HuH-7 (cell line): ENCODE data around the gene OR1N1.
"Not testable (repeated sequence)": the region's sequence is repeated elsewhere in the genome, so short reads cannot be mapped to it uniquely, and the experiment has no call there.

ENCODE experiments used
- DNase-seq: peaks from one replicate; pipeline ENCODE4 v3.0.0; 2011; ENCODE audit warnings: low spot score

OR1N1 gene, protein sequence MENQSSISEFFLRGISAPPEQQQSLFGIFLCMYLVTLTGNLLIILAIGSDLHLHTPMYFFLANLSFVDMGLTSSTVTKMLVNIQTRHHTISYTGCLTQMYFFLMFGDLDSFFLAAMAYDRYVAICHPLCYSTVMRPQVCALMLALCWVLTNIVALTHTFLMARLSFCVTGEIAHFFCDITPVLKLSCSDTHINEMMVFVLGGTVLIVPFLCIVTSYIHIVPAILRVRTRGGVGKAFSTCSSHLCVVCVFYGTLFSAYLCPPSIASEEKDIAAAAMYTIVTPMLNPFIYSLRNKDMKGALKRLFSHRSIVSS

DNA sequence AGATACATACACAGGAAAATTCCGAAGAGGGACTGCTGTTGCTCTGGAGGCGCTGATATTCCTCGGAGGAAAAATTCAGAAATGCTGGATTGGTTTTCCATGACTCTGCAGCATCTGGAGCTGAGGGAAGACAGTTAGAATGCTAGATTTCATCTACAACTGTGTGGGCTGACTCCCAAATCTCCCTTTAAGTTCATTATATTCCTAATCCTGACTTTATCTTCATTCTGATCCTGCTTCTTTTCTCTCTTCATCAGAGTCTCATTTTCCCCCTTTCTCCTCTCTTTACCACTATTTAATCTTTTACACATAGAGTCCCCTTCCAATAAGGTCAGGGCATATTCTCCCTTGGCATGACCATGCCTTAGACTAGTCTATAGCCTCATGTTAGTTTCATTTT is at the start of gene OR1N1:
OR1N1 (minus strand) TSS at position 101 of the 400 bp plus-strand sequence; CDS start at position 101, 0 bp downstream.
- DNase-seq = no peak

DNA sequence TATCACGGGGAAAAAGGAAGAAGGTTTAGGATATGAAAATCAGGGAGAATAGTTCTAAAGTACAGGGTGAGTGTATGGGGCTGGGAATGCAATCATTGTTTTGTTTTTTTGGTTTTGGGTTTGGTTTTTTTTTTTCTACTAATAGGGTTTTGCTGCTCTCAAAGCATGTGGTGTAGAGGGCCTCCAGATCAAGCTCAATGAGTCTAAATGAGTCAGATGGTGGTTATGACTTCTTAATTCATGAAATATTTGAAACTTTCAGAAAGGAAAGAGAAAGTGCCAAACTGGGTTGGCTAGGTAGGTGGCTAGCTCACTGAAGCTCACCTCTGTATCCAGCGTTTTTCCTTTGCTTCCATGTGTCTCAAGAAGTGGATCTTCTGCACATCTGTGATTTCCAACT is 45.4 kb upstream of the OR1N1 start:
- no peak for DNase-seq

DNA sequence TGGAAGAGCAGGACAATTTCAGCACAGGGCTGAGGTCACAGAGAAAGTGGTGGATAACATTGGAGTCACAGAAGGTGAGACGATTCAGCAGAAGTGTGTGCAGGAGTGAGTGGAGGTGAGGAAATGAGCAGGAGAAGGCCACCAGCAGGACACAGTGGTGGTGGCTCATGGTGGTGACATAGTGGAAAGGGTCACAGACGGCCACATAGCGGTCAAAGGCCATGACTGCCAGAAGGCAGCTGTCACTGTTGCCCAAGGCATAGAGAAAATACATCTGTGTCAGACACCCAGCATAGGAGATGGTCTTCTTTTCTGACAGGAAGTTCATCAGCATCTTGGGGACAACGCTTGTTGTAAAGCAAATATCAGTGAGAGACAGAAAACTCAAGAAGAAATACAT is 40.8 kb upstream of the OR1N1 start:
- no peak for DNase-seq

DNA sequence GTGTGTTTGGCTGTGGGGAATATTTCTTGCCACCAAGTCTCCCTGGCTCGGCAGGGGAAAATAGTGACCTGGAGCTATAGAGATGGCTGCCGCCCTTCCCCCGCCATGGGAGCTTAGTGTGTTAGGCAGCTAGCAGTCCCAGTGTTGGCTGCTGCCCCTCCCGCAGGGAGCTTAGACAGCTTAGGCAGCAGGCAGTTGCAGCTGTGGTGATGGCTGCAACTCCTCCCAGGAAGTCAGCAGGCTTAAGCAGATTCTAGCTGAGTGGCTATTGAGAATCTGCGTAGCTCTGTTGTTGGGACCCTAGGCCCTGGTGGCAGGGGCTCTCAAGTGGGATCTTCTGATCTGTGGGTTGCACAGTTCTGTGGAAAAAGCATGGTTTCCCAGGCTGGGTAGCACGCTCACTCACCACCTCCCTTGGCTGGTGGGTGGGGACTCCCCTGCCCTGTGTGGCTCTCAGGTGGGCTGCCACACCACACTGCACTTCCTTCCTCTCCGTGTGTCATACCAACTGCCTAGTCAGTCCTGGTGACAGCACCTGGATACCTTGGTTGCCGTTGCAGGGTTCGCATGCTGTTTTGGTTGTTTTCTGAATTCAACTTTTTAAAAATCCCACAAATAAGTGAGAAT is 35.2 kb upstream of the OR1N1 start:
- DNase-seq = no peak

DNA sequence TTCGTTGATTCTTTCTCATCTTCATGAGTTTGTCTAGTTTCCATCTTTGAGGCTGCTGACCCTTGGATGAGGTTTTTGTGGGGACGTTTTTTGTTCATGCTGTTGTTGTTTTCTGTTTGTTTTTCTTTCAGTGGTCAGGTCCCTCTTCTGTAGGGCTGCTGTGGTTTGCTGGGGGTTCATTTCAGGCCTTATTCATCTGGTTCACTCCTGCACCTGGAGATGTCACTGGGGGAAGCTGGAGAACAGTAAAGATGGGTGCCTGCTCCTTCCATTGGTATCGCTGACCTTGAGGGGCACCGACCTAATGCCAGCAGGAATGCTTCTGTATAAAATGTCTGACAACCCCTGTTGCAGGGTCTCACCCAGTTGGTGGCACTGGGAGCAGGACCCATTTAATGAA is 34.4 kb upstream of the OR1N1 start:
- no peak for DNase-seq

DNA sequence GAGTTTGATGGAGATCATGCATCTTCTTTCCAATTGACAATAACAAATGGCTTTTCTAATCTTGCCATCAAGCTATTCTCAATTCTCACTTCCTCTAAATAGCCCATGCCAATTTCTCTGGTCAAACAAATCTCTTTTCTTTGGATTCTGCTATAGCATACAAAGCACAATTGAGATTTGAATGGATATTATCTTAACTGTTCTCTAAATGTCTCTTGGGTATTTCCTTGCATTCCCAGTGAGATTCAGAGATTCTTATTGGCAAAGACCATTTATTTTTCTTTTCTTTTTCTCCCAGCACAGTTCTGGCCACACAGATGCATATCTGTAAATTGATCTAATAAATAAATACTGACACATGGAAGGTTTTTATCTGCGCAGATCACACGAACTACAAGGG is 25.7 kb upstream of the OR1N1 start, which contains the start of gene OR1N2:
OR1N2 (plus strand) TSS at position 301 of the 400 bp plus-strand sequence. CDS start 100 bp downstream, outside the sequence.
- no peak for DNase-seq

DNA sequence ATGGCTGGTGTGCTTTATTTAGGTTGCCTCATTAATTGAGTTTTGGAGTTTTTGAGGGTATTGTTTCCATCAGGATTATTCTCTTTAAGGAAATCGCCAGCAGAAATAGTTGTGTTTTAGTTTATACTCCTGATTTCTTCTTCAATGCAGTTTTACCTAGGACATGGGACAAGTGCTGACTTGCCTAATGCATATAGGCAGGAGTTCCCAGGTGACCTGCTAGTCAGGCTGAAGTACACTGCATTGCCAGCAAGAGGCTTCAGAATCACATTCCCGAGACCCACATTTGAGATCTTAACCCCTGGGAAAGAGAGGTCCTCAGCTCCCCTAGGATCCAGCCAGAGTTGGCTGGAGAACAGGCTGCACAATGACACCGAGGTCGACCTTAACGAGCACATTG is 24.3 kb upstream of the OR1N1 start:
- no peak for DNase-seq

DNA sequence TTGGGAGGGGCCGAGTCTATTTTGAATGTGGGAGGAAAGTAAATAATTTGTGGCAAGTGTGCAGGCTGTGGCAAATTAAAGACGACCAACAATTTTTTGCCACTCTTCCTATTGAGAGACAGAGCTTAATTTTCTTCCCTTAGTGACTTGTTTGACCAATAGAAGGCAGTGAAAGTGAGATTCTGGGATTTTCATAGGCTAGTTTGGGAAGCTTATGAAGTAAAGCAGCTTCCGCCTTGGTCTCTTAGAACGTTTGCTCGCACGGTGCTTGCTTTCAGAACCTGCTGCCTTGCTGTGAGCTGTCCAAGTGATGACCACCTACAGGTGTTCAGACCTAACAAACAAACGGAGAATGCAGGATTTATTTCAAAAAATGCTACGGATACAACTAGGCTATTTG is 19.1 kb upstream of the OR1N1 start:
- no peak for DNase-seq

DNA sequence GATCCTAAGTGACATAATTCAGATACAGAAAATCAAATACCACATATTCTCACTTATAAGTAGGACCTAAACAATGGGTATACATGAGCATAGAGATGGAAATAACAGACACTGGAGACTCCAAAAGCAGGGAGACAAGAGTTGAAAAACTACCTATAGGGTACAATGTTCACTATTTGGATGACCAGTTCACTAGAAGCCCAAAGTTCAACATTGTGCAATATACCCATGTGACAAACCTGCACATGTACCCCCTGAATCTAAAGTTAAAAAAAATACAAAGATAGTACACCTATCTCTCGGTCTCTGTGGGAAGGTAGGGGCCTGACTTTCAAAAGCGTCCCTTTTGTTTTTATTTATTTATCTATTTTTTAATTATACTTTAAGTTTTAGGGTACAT is 11.7 kb upstream of the OR1N1 start:
- DNase-seq = no peak

DNA sequence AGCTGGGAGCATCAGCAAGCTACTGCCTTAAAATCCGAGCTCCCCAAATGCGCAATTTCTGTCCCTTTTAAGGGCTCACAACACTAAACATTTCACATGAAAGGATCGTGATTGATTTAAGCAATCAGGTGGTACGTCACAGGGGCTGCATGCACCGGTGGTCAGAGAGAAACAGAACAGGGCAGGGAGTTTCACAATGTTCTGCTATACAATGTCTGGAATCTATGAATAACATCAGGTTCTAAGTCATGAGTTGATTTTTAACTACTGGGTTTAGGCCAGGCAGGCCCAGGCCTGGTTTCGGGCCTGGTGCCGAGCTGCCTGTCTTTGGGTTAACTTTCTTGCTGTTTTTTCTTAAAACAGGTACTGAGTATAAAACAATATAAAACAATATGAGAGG is 10.0 kb upstream of the OR1N1 start:
- DNase-seq = not testable (repeated sequence)

DNA sequence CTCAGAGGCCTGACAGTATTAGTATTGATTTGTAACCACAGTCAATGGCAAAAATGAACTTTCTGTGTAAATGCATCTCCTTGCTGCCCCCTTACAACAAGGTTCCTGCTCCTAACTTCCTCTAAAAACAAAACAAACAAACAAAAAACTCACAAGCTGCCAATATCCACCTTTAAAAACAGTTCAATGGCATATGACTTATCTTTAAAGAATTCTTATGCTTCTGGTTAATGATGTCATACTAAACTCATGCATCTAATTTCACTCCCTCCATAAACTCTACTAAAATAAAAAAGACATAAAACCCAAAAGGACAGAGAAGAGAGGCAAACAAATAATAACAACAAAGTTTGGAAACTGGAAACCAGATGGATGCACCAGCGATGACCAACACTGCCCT is 9.0 kb upstream of the OR1N1 start:
- DNase-seq = no peak

DNA sequence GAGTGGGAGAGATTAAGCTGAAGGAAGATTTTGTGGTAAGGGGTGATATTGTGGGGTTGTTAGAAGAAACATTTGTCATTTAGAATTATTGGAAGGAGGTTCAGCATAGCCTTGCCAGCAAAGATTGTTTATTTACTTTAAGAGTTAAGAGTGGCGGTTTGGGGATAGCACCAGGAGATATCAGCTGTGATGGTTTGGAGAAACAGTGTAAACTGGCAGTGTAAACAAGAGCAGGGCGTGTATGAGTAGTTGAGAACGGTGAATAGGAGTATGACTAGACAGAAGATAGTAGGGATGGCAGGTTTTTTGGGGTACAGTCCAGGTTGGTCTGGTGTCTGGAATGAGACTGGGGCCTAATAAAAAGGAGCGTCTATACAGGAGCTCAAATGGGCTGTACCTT is 4.1 kb upstream of the OR1N1 start:
- not testable (repeated sequence) for DNase-seq

DNA sequence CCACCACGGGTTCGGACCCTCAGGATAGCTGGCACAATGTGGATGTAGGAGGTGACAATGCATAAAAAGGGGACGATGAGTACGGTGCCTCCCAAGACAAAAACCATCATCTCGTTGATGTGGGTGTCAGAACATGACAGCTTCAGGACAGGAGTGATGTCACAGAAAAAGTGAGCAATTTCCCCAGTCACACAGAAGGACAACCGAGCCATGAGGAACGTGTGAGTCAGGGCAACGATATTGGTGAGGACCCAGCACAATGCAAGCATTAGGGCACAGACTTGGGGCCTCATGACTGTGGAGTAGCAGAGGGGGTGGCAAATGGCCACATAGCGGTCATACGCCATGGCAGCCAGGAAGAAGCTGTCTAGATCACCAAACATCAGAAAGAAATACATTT is 491 bp downstream of the OR1N1 start:
- no peak for DNase-seq

DNA sequence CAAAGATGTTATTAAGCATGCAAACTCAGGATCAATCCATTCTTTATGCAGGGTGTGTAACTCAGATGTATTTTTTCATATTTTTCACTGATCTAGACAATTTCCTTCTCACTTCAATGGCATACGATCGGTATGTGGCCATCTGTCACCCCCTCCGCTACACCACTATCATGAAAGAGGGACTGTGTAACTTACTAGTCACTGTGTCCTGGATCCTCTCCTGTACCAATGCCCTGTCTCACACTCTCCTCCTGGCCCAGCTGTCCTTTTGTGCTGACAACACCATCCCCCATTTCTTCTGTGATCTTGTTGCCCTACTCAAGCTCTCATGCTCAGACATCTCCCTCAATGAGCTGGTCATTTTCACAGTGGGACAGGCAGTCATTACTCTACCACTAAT is 7.7 kb downstream of the OR1N1 start:
- no peak for DNase-seq

DNA sequence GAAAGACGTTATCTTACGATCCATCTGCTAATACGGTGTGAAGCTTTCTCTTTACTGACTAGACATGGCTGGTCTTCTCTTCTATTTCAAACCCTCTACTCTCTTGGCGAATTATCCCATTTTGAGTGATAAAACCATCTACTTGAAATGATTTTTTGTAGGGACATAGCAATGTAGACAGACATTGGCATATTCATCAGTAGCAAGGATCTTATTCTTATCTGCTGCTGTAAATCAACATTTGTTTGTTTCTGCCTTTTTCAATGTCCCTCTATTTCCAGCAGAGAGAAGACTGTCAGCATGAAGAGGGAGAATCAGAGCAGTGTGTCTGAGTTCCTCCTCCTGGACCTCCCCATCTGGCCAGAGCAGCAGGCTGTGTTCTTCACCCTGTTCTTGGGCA is 8.3 kb downstream of the OR1N1 start, which contains the start of gene OR1J4:
OR1J4 (plus strand) TSS at position 301 of the 400 bp plus-strand sequence; CDS start at position 301, 0 bp downstream.
- no peak for DNase-seq

DNA sequence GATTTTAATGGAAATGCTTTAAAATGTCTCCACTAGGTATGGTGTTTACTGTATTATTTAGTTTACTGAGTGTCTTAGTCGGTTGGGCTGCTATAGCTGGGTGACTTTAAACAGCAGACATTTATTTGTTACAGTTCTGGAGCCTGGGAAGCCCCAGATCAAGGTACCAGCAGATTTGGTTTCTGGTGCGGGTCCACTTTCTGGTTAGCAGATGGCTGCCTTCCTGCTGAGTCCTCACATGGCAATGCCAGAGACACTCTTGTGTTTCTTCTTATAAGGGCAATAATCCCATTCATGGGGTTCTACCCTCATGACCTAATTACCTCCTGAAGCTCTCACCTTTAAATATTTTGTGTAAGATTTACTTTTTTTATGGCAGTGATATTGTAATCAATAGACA is 8.9 kb downstream of the OR1N1 start:
- no peak for DNase-seq

DNA sequence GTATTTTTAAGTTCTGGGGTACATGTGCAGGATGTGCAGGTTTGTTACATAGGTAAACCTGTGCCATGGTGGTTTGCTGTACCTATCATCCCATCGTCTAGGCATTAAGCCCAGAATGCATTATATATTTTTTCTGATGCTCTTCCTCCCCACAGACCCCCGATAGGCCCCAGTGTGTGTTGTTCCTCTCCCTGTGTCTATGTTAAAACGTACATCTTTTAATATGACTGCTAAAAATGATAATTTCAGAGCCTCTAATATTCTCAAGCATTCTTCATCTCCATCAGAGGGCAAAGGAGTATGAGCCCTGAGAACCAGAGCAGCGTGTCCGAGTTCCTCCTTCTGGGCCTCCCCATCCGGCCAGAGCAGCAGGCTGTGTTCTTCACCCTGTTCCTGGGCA is 16.6 kb downstream of the OR1N1 start, which contains the start of gene OR1J2:
OR1J2 (plus strand) TSS at position 301 of the 400 bp plus-strand sequence; CDS start at position 301, 0 bp downstream.
- DNase-seq = no peak

DNA sequence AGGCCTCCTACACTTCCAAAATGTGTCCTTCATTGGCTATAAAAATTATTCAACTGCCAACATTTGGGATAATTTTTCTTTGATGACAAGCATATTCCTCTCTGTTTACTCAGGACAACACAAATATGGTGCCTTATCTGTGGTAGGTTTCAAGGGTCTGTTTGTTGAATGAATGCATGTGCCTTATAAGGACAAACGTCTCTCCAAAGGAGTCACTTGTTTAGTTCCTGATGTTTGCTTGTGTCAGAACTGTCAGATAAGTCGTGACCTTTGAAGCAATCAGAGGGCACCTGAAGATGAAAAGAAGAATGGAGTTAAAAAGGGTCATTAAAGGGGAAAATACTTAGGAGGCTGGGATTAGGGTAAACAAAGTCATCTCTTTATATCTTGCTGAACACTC is 20.1 kb downstream of the OR1N1 start:
- DNase-seq = no peak

DNA sequence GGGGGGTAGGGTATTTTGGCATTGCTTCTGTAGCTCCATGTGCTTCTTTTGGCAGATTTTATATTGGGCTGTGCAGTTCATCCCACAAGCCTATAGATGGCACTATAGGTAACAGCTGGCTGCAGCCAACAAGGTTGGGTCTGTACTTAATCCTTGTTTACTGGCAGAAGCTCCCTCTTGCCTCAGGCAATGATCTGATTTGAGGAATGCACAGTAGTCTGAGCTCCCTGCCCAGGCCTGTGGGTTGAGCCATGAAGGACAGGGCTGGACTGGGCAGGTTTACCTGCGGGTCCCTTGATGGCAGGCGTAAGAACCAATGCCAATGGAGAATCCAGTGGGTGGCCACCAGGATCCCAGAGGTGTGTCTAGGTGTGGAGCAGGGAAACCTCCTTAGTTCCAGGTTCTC is 28.2 kb downstream of the OR1N1 start:
- DNase-seq = peak; percentile 46

DNA sequence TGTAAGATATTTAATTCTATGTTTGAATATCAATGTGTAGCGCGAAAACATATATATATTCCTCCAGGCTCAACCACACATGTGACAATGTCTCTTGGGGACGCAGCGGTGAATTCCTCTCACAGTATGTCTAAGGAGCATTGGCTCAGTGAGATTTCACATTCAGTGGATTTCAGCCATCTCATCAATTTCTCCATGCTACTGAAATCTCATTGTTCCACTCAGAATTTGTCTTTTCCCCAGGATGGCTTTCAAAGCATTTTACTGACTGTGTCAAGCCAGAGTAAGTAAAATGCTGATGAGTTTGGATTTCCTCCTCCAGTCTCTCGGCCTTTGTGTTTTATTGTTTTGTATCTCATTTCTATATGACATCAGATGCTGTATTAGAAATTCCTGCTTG is 48.0 kb downstream of the OR1N1 start:
- DNase-seq = no peak

DNA sequence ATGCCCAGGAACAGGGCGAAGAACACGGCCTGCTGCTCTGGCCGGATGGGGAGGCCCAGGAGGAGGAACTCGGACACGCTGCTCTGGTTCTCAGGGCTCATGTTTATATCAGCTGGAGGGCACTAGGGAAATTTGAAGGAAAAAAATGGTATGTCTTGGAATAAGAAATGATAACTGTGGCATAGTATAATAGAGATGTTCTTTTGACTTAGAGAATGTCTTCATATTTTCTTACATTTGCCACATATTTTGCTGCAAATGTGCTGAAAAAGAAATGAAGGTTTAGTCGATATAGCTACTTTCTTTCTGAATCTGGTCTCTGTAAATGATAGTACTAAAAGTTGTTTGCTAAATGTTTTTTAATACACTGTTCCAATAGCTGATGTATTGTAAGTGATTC is 49.3 kb downstream of the OR1N1 start, which contains the start of gene OR1J1:
OR1J1 (minus strand) TSS at position 101 of the 400 bp plus-strand sequence; CDS start at position 101, 0 bp downstream.
- DNase-seq = no peak

DNA sequence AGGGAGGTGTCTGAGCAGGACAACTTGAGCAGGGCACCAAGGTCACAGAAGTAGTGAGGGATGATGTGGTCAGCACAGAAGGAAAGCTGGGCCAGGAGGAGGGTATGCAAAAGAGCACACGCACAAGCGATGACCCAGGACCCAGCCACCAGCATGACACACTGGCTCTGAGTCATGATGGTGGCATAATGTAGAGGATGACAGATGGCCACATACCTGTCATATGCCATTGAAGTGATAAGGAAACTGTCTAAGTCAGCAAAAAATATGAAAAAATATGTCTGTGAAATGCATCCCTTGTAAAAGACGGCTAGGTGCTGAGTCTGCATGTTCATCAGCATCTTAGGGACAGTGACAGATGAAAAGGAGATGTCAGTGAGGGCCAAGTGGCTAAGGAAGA is 49.7 kb downstream of the OR1N1 start:
- no peak for DNase-seq
